Measurements from ENCODE around the gene GDF10.

The GDF10 gene

GRCh38 chr10:47299611-47300428 lies at the start of gene GDF10:
GDF10 (plus strand) TSS chr10:47300197; CDS start chr10:47300652, 455 bp downstream.
- no peak for DNase-seq

- DNase-seq, result no peak
Observed at GRCh38 chr10:47252093-47252780, 47.8 kb upstream of the GDF10 start.

GRCh38 chr10:47253030-47253637 lies 46.9 kb upstream of the GDF10 start:
- no peak for DNase-seq

GRCh38 chr10:47253651-47254375 lies 46.2 kb upstream of the GDF10 start:
- DNase-seq, result no peak

- no peak for DNase-seq
Observed at GRCh38 chr10:47254611-47255010, 45.4 kb upstream of the GDF10 start.

GRCh38 chr10:47255033-47255813 lies 44.8 kb upstream of the GDF10 start:
- DNase-seq, result peak; percentile 92

GRCh38 chr10:47255866-47256265 lies 44.1 kb upstream of the GDF10 start:
- no peak for DNase-seq

- DNase-seq, result peak; percentile 26
Observed at GRCh38 chr10:47256751-47257336, 43.2 kb upstream of the GDF10 start.

GRCh38 chr10:47257396-47258120 lies 42.4 kb upstream of the GDF10 start:
- DNase-seq, result peak; percentile 94

GRCh38 chr10:47258921-47259320 lies 41.1 kb upstream of the GDF10 start:
- DNase-seq, result no peak

GRCh38 chr10:47259466-47259865 lies 40.5 kb upstream of the GDF10 start:
- DNase-seq, result no peak

- no peak for DNase-seq
Observed at GRCh38 chr10:47260505-47261111, 39.4 kb upstream of the GDF10 start.

GRCh38 chr10:47261121-47261520 lies 38.9 kb upstream of the GDF10 start:
- DNase-seq, result peak; percentile 55

- DNase-seq, result no peak
Observed at GRCh38 chr10:47261556-47261955, 38.4 kb upstream of the GDF10 start.

GRCh38 chr10:47262606-47263533 lies 37.1 kb upstream of the GDF10 start:
- DNase-seq, result no peak

- peak; percentile 37 for DNase-seq
Observed at GRCh38 chr10:47264797-47265281, 35.2 kb upstream of the GDF10 start.

GRCh38 chr10:47266602-47267001 lies 33.4 kb upstream of the GDF10 start:
- no peak for DNase-seq

- DNase-seq, result no peak
Observed at GRCh38 chr10:47268696-47269095, 31.3 kb upstream of the GDF10 start.

- DNase-seq, result no peak
Observed at GRCh38 chr10:47269294-47269693, 30.7 kb upstream of the GDF10 start.
